SH-SY5Y (cell line): ENCODE measurements around the gene SMTNL2.

Experiments
- GATA2 ChIP-seq: IDR thresholded peaks from 2 replicates; pipeline ENCODE4 v1.6.1; 2011; ENCODE audit warnings: mild to moderate bottlenecking, low read depth, low read length
- GATA3 ChIP-seq: IDR thresholded peaks from 2 replicates; pipeline ENCODE4 v1.6.1; 2011; ENCODE audit warnings: low read depth, mild to moderate bottlenecking, low read length, moderate library complexity

DNA sequence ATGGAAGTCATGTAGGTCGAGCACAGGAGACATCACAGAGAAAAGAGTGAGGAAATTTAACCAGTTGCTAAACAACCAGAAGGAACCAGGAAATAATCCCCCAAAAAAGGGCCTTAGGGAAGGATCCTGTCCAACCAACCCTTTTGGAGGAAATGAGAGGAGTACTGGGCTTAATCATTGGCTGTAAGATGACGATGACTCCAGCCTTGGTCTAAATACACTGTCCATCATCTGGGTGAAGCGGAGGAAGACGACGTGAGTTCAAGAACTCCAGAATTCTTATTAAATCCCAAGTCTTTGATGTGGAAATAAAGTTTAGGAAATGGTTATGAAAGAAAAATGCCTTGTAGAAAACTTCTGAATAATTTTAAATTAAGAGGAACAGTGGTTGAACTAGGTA, 68.7 kb downstream of the SMTNL2 start:
- TF ChIP-seq GATA3 (no peak), GATA2 (no peak)
